Measurements from ENCODE around the gene LRRC2.

Gene LRRC2

DNA sequence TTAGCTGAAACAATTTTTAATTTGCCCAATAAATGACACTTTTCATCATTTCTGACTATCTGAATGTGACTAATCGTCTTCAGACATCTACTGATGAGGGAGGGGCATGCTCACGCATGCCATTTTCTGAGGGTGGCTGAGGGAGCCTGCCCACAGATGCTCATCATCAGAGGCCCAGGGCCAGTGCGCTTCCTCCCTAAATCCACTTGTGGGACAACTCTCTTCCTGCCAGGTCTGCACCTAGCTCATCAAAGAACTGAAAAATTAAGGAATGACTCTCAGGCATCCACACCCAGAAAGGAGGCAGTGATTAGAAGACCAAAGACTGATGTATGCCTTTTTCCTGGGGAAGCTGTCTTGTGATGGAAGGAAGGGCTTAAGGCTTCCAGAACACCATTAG lies 45.6 kb downstream of the LRRC2 start:
- Histone ChIP-seq H3K4me2 (ENCODE audit: low read depth, low read length, poor library complexity, severe bottlenecking) (no peak overlapping the region), H3K9ac (ENCODE audit: low read depth, low read length, poor library complexity, severe bottlenecking) (no peak overlapping the region), H3F3A (ENCODE audit: low read depth) (no peaks in the 10 kb centered on the region), H3K79me2 (ENCODE audit: insufficient read depth, low read length) (no peaks in the 10 kb centered on the region), H3K4me1 (ENCODE audit: insufficient read depth, low read length, poor library complexity, severe bottlenecking) (peaks cover 5% of the 10 kb centered on the region), H3K9me3 (ENCODE audit: insufficient read depth, low read depth, low read length) (no peaks in the 10 kb centered on the region), H3K27me3 (ENCODE audit: insufficient read depth, low read length, poor library complexity, severe bottlenecking) (no peaks in the 10 kb centered on the region), H3K4me3 (ENCODE audit: low read length, poor library complexity, severe bottlenecking) (no peak overlapping the region), H3K36me3 (ENCODE audit: insufficient read depth, low read length) (no peaks in the 10 kb centered on the region), H2AFZ (ENCODE audit: low read length) (no peak overlapping the region), H3K9me2 (replicated peaks; ENCODE audit: low read depth, low read length) (no peaks in the 10 kb centered on the region), H4K20me1 (ENCODE audit: insufficient read depth, low read length, poor library complexity, severe bottlenecking) (no peaks in the 10 kb centered on the region)
- no peak for TF ChIP-seq EZH2phosphoT487 (IDR thresholded peaks at IDR 0.05; ENCODE audit: borderline replicate concordance)
- TF ChIP-seq, protein P1, sequence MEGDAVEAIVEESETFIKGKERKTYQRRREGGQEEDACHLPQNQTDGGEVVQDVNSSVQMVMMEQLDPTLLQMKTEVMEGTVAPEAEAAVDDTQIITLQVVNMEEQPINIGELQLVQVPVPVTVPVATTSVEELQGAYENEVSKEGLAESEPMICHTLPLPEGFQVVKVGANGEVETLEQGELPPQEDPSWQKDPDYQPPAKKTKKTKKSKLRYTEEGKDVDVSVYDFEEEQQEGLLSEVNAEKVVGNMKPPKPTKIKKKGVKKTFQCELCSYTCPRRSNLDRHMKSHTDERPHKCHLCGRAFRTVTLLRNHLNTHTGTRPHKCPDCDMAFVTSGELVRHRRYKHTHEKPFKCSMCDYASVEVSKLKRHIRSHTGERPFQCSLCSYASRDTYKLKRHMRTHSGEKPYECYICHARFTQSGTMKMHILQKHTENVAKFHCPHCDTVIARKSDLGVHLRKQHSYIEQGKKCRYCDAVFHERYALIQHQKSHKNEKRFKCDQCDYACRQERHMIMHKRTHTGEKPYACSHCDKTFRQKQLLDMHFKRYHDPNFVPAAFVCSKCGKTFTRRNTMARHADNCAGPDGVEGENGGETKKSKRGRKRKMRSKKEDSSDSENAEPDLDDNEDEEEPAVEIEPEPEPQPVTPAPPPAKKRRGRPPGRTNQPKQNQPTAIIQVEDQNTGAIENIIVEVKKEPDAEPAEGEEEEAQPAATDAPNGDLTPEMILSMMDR (conservative IDR thresholded peaks at IDR 0.05; ENCODE audit: low read length) = no peak

DNA sequence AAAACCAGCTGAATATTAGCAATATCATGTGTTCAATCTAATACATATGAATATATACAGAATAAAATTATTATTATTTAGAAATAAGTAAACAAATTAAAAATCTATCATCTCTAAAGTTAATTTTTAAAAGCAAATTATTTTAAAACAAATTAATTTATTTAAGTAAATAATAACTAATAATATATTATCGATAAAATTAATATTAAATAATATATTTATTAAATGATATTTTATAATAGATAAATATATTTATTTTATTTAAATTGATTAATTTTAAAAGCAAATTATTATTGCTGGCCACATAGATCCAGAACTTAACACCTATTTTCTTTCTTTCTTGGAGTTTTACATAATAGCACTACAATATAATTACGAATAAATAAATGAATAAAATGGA lies 46.1 kb downstream of the LRRC2 start:
- H3K27me3 ChIP-seq (ENCODE audit: insufficient read depth, low read length, poor library complexity, severe bottlenecking) = no peaks in the 10 kb centered on the region
- peaks cover 5% of the 10 kb centered on the region for H3K4me1 ChIP-seq (ENCODE audit: insufficient read depth, low read length, poor library complexity, severe bottlenecking)
- no peaks in the 10 kb centered on the region for H3K36me3 ChIP-seq (ENCODE audit: insufficient read depth, low read length)
- no peak overlapping the region for H3K4me2 ChIP-seq (ENCODE audit: low read depth, low read length, poor library complexity, severe bottlenecking)
- H4K20me1 ChIP-seq (ENCODE audit: insufficient read depth, low read length, poor library complexity, severe bottlenecking) = no peaks in the 10 kb centered on the region
- H3K9me3 ChIP-seq (ENCODE audit: insufficient read depth, low read depth, low read length) = no peaks in the 10 kb centered on the region
- no peak overlapping the region for H2AFZ ChIP-seq (ENCODE audit: low read length)
- TF ChIP-seq, protein P1 (conservative IDR thresholded peaks at IDR 0.05; ENCODE audit: low read length) = no peak
- TF ChIP-seq EZH2phosphoT487 (IDR thresholded peaks at IDR 0.05; ENCODE audit: borderline replicate concordance) = no peak
- H3K4me3 ChIP-seq (ENCODE audit: low read length, poor library complexity, severe bottlenecking) = no peak overlapping the region
- no peaks in the 10 kb centered on the region for H3F3A ChIP-seq (ENCODE audit: low read depth)
- H3K9me2 ChIP-seq (replicated peaks; ENCODE audit: low read depth, low read length) = no peaks in the 10 kb centered on the region
- H3K79me2 ChIP-seq (ENCODE audit: insufficient read depth, low read length) = no peaks in the 10 kb centered on the region
- no peak overlapping the region for H3K9ac ChIP-seq (ENCODE audit: low read depth, low read length, poor library complexity, severe bottlenecking)

DNA sequence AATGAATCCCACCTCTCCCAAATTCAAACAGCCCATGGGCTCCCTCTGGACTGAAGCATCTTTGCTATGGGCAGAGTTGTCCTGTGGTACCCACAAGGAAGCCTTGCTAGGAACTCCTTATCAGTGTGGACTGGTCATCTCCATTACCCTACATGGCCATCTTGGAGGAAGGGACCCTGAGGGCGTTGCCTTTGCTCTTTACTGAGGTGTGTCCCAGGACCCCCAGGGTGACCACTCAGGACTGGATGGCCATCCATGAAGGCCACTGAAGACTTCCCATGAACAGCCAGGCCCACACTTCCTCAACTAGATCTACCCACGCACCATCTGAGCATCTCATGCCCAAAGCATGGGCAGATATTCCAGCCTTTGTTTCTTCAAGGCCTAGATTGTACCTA lies 48.3 kb downstream of the LRRC2 start:
- H3K4me2 ChIP-seq (ENCODE audit: low read depth, low read length, poor library complexity, severe bottlenecking) = no peak overlapping the region
- H3K4me3 ChIP-seq (ENCODE audit: low read length, poor library complexity, severe bottlenecking) = no peak overlapping the region
- H4K20me1 ChIP-seq (ENCODE audit: insufficient read depth, low read length, poor library complexity, severe bottlenecking) = no peaks in the 10 kb centered on the region
- no peaks in the 10 kb centered on the region for H3K9me2 ChIP-seq (replicated peaks; ENCODE audit: low read depth, low read length)
- TF ChIP-seq, protein P1 (conservative IDR thresholded peaks at IDR 0.05; ENCODE audit: low read length) = no peak
- no peaks in the 10 kb centered on the region for H3F3A ChIP-seq (ENCODE audit: low read depth)
- no peaks in the 10 kb centered on the region for H3K36me3 ChIP-seq (ENCODE audit: insufficient read depth, low read length)
- H3K27me3 ChIP-seq (ENCODE audit: insufficient read depth, low read length, poor library complexity, severe bottlenecking) = no peaks in the 10 kb centered on the region
- peaks cover 5% of the 10 kb centered on the region for H3K4me1 ChIP-seq (ENCODE audit: insufficient read depth, low read length, poor library complexity, severe bottlenecking)
- no peak overlapping the region for H2AFZ ChIP-seq (ENCODE audit: low read length)
- no peak overlapping the region for H3K9ac ChIP-seq (ENCODE audit: low read depth, low read length, poor library complexity, severe bottlenecking)
- H3K79me2 ChIP-seq (ENCODE audit: insufficient read depth, low read length) = no peaks in the 10 kb centered on the region
- no peaks in the 10 kb centered on the region for H3K9me3 ChIP-seq (ENCODE audit: insufficient read depth, low read depth, low read length)
